Measurements from ENCODE around the gene NEDD8.

GRCh38 chr14:24270537-24271133, 38.5 kb upstream of the NEDD8 start:
- no peak for TF ChIP-seq CTCF (IDR thresholded peaks at IDR 0.05)
- TF ChIP-seq POLR2A (IDR thresholded peaks at IDR 0.05): no peak

Data from testis (tissue), 2 donors.